GM18498 (cell line): ENCODE data around the gene CDH4.
"Not testable (repeated sequence)": the region's sequence is repeated elsewhere in the genome, so short reads cannot be mapped to it uniquely, and the experiment has no call there.

Experiments used
- ATAC-seq: cut with Tn5 transposase; IDR thresholded peaks from one replicate; pipeline ENCODE4 v1.9.1; 2021; ENCODE audit warnings: mild to moderate bottlenecking, moderate library complexity; ENCODE audit not compliant: unreplicated experiment

Gene CDH4

DNA sequence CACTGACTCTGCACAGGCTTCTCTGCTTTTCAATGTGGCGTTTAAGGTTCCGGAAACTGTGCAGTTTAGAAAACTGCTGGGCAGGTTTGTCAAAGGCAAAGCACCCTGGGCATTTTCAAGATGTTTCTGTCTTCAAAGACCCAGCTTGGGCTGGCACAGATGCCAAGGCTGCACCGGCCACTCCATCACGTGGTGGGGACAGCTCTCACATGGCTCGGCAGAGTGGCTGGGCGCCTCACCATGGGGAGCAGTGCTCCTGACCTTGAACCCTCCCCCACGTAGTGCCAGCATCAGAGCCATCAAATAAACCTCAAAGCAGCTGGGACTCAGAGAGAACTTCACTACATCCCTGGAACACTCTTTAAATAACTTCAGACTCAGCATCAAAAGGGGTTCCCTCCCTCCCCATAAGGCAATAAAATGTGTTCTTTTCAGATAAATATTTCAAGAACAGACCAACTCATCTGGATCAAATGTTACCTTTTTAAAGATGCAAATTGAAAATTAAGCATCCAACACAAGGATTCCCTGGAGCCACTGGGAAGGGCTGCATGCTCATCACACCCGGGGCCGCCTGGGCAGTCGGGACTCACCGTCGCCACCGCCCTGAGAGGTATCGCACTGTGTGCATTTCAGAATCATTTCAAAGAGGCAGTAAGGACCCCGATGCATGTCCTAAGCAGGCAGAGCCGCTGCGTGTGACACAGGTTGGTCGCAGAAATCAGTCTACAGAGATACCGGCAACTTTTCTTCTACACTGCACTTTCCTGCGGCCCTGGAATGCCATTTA lies 157.1 kb downstream of the CDH4 start:
- no peak for ATAC-seq

DNA sequence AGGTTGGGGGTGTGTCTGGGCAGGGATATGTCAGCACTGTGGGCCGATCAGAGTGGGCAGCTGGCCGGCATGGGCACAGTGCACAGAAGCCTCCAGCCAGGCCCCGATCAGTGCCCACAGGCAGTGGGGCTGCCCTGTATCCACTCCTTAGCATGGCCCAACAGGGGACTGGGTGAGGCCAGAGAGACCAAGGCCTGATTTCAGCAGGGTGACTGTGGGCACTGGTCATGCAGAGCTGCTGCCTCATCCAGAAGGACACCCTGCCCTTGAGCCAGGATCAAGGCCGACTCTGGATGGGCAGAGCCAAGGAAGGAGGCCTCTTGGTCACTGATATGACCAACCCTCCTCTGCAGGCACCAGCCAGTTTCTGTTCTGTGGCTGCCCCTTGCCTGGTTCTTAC lies 159.7 kb downstream of the CDH4 start:
- no peak for ATAC-seq

DNA sequence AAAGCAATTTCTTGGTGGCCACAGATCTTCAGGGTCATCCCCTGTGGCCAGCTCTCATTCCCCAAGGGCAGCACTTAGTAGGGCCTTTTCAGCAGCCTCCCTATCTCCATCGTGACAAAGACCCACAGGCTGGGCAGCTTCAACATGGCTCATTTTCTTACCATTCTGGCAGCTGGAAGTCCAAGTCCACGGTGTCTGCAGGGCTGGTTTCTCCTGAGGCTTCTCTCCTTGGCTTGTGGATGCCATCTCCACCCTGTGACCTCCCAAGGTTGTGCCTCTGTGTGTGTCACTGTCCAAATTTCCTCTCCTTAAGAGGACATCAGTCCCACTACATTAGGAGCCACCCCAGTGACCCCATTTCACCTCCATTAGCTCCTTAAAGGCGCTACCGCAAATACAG lies 161.7 kb downstream of the CDH4 start:
- ATAC-seq, result no peak

DNA sequence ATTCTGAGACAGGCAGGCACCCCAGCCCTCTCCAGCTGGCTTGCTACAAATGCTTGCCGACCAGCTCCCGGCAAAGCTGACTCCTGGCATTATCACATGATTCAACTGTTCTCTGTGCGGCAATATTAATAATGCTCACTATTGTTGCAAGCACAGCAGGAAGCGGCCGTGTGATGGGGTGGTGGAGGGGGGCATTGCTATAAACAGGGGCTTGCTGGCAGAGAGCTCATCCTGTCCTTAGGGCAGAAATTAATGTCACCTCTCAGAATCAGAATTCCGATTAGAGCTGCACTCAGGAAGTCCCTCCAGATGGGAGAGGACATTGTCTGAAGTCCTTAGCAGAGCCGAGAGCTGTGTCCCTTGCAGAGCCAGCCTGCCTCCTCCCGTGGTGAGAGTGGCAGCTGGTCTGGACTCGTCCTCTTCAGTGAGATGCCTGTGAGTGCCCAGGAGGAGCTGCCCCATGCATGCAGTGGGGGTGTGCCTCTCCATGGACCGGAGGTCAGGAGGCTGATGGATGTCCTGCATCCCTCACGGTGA lies 162.5 kb downstream of the CDH4 start:
- ATAC-seq, result no peak

DNA sequence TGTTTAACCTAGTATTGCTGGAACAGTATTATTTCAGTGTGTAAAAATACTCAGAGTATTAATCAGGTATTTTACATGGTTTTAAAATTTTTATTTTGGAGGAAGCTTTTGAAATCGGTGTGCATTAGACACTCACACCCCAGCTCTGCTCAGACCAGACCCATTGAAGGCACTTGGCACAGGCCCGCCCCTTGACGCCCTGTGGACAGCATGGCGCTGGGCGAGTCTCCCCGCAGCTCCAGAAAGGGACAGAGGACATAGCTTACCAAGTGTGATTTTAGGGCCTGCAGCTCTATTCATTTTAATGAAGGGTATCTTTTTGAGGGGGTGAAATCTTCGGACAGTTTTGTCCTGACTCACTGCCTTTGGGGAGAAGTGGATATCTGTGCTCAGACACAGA lies 164.5 kb downstream of the CDH4 start:
- no peak for ATAC-seq

DNA sequence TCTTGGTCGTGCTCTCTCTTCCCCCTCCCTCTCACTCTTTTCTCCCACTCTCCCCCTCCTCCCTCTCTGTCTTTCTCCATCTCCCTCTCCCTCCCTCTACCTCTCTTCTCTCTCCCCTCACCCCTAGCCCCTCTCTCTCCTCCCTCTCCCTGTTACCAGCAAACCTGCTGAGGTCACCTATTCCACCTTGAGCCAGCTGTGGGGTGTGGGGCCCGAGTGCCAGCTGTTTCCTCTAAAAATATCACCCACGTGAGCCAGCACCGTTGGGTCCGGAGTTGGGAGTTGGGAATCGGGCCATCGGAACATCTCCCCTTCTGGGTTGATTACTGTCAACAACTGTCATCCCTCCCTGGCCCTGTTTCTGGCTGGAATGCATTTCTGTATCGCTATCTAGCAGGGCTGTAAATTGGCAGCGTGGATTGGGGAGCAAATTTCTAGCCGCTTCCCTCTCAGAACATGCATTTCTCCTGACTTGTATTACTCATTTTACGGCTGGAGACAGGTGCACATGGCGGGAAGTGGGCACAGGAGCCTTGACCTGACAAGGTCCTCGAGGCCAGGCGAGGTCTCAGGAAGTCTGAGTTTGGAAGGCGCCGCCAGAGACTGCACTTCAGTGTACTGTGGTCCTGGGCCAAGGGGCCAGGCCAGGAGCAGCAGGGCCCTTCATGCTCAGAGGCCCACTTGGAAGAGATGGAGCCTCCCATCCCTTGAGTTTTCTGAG lies 165.3 kb downstream of the CDH4 start:
- ATAC-seq, result no peak

DNA sequence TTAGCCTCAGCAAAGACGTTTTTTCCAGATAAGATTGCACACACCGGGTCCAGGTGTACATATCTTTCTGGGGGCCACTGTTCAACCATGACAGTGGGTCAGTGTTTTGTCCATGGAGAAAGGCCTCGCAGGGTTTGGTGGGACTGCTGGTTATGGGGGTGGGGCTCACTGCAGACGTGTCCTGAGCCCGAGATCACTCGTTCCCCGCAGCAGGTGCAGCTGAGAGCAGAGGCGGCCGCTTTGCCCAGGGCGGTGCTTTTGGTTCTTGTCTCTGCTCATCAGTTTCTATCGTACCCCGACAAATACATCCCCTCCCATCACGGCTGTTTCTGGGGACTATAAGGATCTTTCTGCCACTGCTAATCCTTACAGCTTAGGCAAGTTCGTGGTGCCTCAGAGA lies 166.9 kb downstream of the CDH4 start:
- ATAC-seq, result no peak

DNA sequence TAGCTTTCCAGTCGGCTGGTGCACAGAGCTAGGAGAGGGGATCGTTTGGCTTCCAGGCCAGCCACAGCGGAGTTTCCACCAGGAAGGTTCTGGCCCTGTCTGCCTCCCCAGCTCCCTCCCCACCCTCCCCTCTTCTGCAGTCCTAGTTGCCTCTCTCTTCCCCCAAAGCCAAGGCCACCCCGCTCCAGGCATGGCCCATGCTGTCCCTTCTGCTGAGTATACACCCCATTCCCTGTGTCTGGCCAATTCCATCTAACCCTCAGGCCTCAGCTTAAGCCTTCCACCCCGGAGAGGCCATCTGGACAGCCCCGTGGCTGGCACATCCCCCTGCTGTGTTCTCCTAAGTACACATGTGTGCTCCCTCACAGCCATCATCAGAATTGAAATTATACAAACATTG lies 167.4 kb downstream of the CDH4 start:
- no peak for ATAC-seq

DNA sequence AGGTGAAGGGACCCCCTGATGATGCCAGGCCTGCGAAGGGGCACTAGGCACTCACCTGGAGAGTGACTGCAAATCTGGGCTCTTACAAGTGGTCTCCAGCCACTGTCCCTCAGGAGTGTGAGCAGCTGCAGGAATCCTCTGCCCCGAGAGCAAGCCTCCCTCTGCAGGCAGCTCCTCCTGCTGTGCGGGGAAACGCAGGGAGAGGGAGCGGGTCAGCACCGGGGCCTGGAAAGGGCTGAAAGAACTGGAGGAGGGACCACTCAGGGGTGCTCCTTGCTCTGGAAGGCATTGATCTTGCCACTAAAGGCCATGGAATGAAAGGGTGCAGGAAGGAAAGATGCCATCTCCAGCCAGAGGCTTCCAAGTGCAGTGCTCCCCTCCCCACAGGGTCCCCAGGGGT lies 168.0 kb downstream of the CDH4 start:
- no peak for ATAC-seq

DNA sequence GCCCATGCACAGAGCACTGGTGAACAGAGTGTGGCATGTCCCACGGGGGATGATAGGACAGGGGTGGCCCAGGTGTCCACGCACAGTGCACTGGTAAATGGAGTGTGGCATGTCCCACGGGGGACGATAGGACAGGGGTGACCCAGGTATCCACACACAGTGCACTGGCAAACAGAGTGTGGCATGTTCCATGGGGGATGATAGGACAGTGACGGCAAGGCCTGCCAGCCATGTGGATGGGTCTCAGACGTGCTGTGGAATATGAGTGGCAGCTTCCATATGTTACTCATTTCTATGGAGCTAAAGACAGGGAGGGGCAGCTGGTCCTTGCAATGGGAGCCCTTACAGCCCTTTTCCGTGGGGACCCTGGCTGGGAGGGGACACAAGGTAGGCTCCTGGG lies 168.7 kb downstream of the CDH4 start:
- ATAC-seq, result no peak

DNA sequence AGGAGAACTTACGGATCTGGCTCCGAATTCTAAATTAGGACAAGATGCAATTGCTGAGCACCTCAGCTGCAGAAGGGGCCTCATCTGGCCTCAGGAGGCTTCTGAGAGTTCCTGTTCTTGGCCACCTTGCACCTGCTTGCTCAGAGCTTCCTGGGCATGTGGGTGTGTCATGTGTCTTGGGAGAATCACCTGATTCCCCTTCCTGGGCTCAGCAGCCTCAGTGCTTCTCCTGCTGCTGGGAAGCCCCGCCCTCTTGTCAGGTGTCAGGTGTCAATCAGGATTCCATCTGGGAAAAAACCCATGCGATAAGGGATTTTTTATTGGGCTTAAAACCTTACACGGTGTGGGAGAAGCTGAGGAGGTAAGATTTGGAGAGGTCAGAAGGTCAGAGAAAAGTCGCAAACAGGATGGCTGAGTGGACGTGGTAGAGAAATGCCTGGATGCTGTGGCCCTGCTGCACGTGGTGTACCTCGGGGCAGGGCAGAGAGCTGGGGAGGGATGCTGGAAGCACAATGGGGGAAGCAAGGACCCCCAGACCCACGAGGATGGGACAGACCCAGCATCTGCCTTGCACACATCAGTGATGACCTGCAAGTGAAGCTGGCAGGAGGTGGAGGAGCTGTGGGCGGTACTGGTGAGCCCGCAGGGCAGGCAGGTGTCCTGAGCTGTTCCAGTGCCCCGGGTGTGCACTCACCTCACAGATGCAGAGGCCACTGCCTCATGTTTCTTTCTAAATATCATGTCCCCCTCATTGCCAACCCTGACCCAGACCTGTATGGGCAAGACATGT lies 170.8 kb downstream of the CDH4 start:
- no peak for ATAC-seq

DNA sequence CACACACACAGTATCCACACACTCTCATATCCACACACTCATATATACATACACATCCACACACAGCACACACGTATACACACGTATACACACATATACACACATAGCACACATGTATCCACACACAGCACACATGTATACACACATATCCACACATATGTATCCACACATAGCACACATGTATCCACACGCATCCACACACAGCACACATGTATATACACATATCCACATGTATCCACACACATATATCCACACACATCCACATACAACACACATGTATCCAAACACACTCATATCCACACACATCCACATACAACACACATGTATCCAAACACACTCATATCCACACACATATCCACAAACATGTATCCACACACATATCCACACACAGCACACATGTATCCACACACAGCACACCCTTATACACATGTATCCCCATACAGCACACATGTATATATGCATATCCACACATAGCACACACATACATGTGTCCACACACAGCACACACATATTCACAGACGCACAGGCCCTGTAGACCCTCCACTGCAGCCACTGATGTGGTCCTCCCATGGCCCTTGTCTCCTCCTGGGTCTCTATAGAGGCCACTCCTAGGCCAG lies 172.1 kb downstream of the CDH4 start:
- ATAC-seq, result no peak

DNA sequence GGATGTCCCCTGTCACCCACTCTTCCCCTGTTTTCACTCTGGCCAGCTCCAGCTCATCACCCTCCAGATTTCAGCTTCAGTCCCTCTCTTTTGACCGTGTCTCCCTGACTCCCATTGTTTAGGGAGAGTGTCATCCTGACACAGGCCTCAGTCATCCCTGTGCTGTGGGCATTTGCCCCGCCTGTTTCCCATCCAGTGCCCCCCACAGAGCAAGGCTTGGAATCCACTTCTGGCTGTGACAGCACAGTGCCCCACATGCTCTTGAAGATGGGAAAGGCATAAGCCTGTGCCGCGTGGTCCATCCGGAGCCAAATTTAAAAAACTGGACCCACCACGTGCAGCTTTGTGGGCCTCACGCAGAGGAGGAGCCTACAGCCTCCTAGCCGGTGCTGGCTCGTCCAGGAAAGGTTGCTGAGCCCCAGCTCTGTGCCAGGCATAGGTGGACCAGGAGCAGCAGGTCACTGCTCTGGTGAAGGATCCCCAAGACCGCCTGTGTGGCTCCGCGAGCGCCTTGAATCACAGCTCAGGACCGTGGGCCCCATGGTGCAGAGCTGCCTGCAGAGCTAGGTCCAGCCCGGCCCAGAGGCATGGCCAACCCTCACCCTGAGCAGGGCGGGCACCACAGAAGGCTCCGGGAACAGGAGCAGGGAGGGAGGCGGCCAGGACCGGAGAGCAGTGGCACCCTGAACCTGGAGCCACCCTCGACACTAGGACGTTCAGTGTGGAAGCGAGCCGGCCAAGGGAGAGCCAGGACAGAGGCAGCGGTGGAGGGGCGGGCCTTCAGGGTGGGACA lies 172.8 kb downstream of the CDH4 start:
- no peak for ATAC-seq

DNA sequence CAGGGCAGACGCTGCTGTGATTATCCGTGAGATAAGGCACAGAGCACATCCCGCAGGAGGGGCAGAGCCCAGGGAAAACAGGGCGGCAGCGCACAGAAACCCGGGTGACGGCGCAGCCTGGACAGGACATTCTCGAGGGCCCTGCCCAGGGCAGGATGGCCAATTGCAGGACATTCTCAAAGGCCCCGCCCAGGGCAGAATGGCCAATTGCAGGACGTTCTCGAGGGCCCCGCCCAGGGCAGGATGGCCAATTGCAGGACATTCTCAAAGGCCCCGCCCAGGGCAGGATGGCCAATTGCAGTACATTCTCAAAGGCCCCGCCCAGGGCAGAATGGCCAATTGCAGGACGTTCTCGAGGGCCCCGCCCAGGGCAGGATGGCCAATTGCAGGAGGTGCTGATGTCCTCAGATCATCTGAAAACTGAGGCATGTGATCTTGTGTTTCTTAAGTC lies 173.5 kb downstream of the CDH4 start:
- not testable (repeated sequence) for ATAC-seq

DNA sequence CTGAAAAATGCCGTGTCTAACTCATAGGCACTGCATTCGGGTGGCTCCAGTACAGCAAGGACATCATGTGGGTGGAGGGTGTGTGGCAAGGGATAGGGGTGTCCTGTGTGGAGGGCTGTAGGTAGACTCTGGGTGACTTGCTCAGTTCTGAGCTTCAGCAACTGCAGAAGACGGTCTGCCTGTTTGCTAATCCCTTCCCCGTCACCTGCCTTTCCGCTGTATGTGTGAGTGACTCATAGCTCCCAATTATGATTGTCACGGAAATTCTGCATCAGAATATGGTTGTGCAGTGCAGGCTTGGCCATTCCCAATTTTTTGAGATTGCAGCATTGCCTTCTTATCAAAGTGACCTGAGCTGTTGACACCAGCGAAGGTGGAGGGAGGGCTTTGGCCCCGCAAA lies 174.3 kb downstream of the CDH4 start:
- no peak for ATAC-seq

DNA sequence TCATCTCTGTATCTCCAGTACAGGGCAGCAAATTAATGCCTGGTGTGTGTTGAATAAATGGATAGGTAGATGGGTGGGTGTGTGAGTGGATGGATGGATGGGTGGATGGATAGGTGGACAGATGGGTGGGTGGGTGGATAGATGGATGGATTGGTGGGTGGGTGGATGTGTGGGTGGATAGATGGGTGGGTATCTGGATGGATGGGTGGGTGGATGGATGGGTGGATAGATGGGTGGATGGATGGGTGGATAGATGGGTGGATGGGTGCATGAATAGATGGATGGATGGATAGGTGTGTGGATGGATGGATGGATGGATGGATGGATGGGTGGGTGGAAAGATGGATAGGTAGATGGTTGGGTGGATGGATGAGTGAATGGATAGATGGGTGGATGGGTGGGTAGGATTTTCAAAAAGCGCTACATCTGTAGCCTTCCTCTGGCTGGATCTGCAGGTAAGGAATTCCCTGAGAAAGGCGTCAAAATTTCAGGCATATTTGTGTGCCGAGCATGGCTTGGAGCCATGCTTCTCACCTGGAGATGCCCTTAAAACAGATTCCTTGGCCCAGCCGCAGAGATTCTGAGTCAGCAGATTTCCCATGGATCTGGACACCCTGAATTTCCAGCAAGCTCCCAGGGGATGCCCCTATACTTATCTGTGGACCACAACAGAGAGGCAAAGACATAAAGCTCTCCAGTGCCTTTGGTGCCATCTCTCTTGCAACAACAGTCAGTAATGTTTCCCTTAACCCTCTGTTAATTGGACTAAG lies 177.6 kb downstream of the CDH4 start:
- ATAC-seq, result no peak

DNA sequence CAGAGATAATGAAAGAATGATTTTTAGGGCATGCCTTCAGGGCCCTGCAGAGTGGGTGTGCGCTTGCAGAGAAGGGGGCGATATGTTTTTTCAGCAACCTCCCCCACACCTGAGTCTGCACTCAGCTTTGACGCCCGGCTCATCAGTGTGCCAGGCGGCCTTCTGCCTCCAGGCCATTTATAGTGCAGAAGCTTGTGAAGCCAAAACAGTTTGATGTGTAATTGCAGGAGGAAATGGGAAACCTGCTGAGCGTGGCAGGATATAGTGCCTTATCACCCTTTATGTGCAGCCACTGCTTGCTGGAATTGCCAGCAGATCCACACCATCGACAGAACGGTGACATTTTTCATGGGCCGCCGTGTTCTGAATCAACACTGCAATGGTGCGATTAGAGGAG lies 178.2 kb downstream of the CDH4 start:
- no peak for ATAC-seq

DNA sequence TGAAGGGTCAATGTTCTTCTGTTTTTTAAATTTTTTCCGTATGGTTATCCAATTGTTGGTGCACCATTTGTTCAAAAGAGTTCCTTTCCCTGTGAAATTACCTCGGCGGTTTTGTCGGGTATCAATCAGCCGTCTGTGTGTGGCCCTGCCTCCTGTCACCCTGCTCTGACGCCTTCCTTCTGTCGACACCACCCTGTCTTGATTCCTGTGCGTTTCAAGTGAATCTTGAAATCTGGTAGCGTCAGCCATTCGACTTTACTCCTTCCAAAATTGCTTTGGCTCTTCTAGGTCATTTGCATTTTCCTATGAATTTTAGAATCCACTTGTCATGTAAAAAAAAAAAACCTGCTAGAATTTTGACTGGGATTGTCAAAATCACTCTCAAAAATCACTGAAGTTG lies 181.1 kb downstream of the CDH4 start:
- ATAC-seq, result no peak

DNA sequence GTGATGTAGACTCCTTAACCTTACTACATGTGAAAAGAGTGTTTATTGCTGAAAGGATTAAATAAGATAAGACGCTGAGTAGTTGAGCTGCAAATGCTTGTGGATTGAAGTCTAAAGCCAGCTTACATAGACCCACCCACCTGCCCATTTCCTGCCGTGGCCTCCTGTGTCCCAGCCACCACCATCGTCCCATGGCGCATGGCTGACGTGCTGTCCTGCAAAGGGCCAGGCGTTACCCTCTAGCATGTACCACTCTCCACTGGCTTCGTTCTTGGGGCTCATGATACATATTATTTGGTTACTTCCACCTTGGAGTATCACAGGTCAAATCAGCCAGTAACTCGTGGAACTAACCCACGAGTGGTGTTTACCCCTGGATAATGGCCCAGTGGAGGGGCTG lies 181.8 kb downstream of the CDH4 start:
- ATAC-seq, result no peak
